Measurements from ENCODE around the gene LRP1. TPM values are rescaled to one million over a fixed set of nuclear protein-coding genes. Genes with fewer than 3 reads are reported as not detected.

The LRP1 gene
- total and polyA plus RNA-seq, 2 of the 13 experiments (the other 11 are each of a cell fraction or from before 2014, with no cell fraction given): 14.7 to 30.8 TPM

DNA sequence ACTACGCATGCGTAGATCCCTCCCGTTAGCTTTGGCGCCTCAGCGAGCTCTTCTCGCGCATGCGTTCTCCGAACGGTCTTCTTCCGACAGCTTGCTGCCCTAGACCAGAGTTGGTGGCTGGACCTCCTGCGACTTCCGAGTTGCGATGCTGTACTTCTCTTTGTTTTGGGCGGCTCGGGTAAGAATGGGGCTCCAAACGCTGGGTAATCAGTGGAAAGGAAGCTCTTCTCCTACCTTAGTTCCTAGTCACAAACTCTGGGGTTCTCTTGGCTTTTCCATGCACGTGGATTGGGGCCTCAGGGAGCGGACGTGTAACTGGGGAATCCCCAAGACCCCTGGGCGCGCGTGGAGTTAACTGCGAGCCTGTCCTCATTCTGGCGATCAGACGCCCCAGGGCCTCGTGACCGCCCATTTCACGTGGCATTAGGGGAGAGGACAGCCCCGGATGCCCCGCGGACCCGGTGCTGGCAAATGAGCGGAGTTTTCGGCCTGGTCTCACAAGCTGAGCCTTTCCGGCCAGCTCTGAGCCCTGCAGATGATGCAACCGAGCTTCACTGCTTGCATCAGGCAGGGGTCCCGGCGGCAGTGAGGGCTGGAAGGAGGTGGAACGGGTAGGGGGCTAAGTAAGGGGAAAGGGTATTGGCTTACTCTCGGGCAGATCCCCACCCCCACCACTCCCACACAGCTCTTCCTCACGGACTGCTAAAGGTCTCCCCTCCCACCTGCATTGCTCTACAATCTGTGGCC lies 101.5 kb downstream of the LRP1 start, which contains the start of gene SHMT2 (continued):
- TF ChIP-seq GABPA (IDR thresholded peaks at IDR 0.05; ENCODE audit: low read depth, low read length): no peak
- no peak for TF ChIP-seq GABPA (CRISPR knock-in tag; IDR thresholded peaks at IDR 0.05; ENCODE audit: low read depth)
- TF ChIP-seq NFE2 (CRISPR knock-in tag; IDR thresholded peaks at IDR 0.05): no peak
- TF ChIP-seq, protein P1, sequence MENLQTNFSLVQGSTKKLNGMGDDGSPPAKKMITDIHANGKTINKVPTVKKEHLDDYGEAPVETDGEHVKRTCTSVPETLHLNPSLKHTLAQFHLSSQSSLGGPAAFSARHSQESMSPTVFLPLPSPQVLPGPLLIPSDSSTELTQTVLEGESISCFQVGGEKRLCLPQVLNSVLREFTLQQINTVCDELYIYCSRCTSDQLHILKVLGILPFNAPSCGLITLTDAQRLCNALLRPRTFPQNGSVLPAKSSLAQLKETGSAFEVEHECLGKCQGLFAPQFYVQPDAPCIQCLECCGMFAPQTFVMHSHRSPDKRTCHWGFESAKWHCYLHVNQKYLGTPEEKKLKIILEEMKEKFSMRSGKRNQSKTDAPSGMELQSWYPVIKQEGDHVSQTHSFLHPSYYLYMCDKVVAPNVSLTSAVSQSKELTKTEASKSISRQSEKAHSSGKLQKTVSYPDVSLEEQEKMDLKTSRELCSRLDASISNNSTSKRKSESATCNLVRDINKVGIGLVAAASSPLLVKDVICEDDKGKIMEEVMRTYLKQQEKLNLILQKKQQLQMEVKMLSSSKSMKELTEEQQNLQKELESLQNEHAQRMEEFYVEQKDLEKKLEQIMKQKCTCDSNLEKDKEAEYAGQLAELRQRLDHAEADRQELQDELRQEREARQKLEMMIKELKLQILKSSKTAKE (CRISPR knock-in tag; IDR thresholded peaks at IDR 0.05; ENCODE audit: borderline replicate concordance): no peak
- TF ChIP-seq EP300 (IDR thresholded peaks at IDR 0.05; ENCODE audit: low read depth in 2 of 2, low read length in 2 of 2): no peak
- TF ChIP-seq EP300 (CRISPR knock-in tag; IDR thresholded peaks at IDR 0.05; ENCODE audit: borderline replicate concordance): peak; percentile 58
- TF ChIP-seq STAT5B (CRISPR knock-in tag; IDR thresholded peaks at IDR 0.05): no peak
- no peak for TF ChIP-seq ZFP36L2 (CRISPR knock-in tag; IDR thresholded peaks at IDR 0.05)
- peak; percentile 97 for TF ChIP-seq ZNF687 (CRISPR knock-in tag; IDR thresholded peaks at IDR 0.05)
- TF ChIP-seq PAF1 (CRISPR knock-in tag; IDR thresholded peaks at IDR 0.05): no peak
- TF ChIP-seq EEA1 (CRISPR knock-in tag; IDR thresholded peaks at IDR 0.05; ENCODE audit: borderline replicate concordance): no peak
- TF ChIP-seq, protein P2, sequence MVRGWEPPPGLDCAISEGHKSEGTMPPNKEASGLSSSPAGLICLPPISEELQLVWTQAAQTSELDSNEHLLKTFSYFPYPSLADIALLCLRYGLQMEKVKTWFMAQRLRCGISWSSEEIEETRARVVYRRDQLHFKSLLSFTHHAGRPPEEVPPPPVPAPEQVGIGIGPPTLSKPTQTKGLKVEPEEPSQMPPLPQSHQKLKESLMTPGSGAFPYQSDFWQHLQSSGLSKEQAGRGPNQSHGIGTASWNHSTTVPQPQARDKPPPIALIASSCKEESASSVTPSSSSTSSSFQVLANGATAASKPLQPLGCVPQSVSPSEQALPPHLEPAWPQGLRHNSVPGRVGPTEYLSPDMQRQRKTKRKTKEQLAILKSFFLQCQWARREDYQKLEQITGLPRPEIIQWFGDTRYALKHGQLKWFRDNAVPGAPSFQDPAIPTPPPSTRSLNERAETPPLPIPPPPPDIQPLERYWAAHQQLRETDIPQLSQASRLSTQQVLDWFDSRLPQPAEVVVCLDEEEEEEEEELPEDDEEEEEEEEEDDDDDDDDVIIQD (CRISPR knock-in tag; IDR thresholded peaks at IDR 0.05; ENCODE audit: low read depth): no peak
- TF ChIP-seq MATR3 (CRISPR knock-in tag; IDR thresholded peaks at IDR 0.05): no peak
- peak; percentile 90 for TF ChIP-seq AGO1 (IDR thresholded peaks at IDR 0.05; ENCODE audit: low read depth, low read length, poor library complexity, severe bottlenecking)
- TF ChIP-seq SOX5 (CRISPR knock-in tag; IDR thresholded peaks at IDR 0.05; ENCODE audit: borderline replicate concordance): no peak
- TF ChIP-seq ZNF550 (CRISPR knock-in tag; IDR thresholded peaks at IDR 0.05; ENCODE audit: borderline replicate concordance): no peak

Data from HepG2 (cell line).